ENCODE measurements around the gene ST8SIA6.

DNA sequence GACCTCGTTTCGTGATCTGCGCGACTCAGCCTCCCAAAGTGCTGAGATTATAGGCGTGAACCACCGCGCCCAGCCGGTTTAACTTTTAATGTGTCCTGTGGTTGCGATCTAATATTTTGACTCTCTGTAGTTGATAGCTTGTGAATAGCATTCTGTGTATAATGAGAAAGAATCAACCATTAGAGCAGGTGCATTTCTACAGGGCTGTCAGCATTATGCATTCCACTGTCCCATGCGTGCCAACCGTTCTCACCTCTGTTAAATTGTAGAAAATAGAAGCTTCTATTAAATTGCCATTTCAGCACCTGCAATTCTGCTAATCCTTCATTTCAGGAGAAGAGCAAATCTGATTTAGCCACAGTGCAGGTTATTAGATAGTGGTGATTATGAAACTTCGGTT lies 164.6 kb downstream of the ST8SIA6 start:
- TF ChIP-seq, protein P1, sequence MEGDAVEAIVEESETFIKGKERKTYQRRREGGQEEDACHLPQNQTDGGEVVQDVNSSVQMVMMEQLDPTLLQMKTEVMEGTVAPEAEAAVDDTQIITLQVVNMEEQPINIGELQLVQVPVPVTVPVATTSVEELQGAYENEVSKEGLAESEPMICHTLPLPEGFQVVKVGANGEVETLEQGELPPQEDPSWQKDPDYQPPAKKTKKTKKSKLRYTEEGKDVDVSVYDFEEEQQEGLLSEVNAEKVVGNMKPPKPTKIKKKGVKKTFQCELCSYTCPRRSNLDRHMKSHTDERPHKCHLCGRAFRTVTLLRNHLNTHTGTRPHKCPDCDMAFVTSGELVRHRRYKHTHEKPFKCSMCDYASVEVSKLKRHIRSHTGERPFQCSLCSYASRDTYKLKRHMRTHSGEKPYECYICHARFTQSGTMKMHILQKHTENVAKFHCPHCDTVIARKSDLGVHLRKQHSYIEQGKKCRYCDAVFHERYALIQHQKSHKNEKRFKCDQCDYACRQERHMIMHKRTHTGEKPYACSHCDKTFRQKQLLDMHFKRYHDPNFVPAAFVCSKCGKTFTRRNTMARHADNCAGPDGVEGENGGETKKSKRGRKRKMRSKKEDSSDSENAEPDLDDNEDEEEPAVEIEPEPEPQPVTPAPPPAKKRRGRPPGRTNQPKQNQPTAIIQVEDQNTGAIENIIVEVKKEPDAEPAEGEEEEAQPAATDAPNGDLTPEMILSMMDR (conservative IDR thresholded peaks at IDR 0.05; ENCODE audit: low read depth, low read length), result no peak
- TF ChIP-seq EZH2phosphoT487 (IDR thresholded peaks at IDR 0.05; ENCODE audit: borderline replicate concordance, low read length) (no peak), EZH2 (IDR thresholded peaks at IDR 0.05; ENCODE audit: low read length, unreplicated experiment) (no peak)
